NT2/D1 (cell line): ENCODE measurements around the gene C20orf141.
"Not testable (repeated sequence)": the region's sequence is repeated elsewhere in the genome, so short reads cannot be mapped to it uniquely, and the experiment has no call there.

ENCODE experiments used
- DNase-seq: peaks from one replicate; pipeline ENCODE4 v3.0.0-alpha.2; 2011; ENCODE audit warnings: low read depth, low spot score
- H3K27me3 ChIP-seq: 2 replicates; pipeline ENCODE4 v1.6.0; 2011; ENCODE audit warnings: mild to moderate bottlenecking; ENCODE audit not compliant: insufficient read length, insufficient read depth
- H3K36me3 ChIP-seq: 2 replicates; pipeline ENCODE4 v1.6.1; 2011; ENCODE audit warnings: mild to moderate bottlenecking, low read length, mixed read lengths; ENCODE audit not compliant: insufficient read depth, insufficient read length
- H3K4me1 ChIP-seq: 2 replicates; pipeline ENCODE4 v1.5.1; 2011; ENCODE audit not compliant: insufficient read depth, insufficient read length
- H3K4me3 ChIP-seq: 2 replicates; pipeline ENCODE4 v1.5.1; 2011; ENCODE audit warnings: low read depth; ENCODE audit not compliant: insufficient read length
- H3K9ac ChIP-seq: 2 replicates; pipeline ENCODE4 v1.6.0; 2011; ENCODE audit warnings: low read depth; ENCODE audit not compliant: insufficient read length
- H3K9me3 ChIP-seq: 2 replicates; pipeline ENCODE4 v1.5.1; 2011; ENCODE audit warnings: mild to moderate bottlenecking, low read length; ENCODE audit not compliant: insufficient read depth
- SUZ12 ChIP-seq: IDR thresholded peaks from 2 replicates; pipeline ENCODE4 v1.6.1; 2011; ENCODE audit not compliant: insufficient read length, insufficient read depth; ENCODE audit errors: extremely low read depth
- YY1 ChIP-seq: IDR thresholded peaks from 2 replicates; pipeline ENCODE4 v1.6.1; 2011; ENCODE audit not compliant: insufficient read length, insufficient read depth
- ZNF274 ChIP-seq: IDR thresholded peaks from 2 replicates; pipeline ENCODE4 v1.6.1; 2011; ENCODE audit warnings: mild to moderate bottlenecking, low read depth, low read length

Gene C20orf141

GRCh38 chr20:2807019-2807418 lies 7.8 kb upstream of the C20orf141 start:
- Histone ChIP-seq H3K4me3 (no peak overlapping the region), H3K4me1 (no peaks in the 10 kb centered on the region), H3K36me3 (no peaks in the 10 kb centered on the region), H3K27me3 (peaks cover 10% of the 10 kb centered on the region), H3K9ac (no peak overlapping the region), H3K9me3 (no peaks in the 10 kb centered on the region)
- TF ChIP-seq ZNF274 (no peak), YY1 (no peak), SUZ12 (no peak)
- no peak for DNase-seq

GRCh38 chr20:2807929-2808328 lies 6.9 kb upstream of the C20orf141 start:
- DNase-seq, H3K9me3 ChIP-seq, H3K9ac ChIP-seq, H3K4me1 ChIP-seq, H3K4me3 ChIP-seq, H3K27me3 ChIP-seq, H3K36me3 ChIP-seq: not testable (repeated sequence)

- H3K36me3 ChIP-seq: no peaks in the 10 kb centered on the region
- DNase-seq: no peak
- TF ChIP-seq ZNF274: no peak
- TF ChIP-seq SUZ12: no peak
- no peak for TF ChIP-seq YY1
- H3K9ac ChIP-seq: no peak overlapping the region
- H3K4me1 ChIP-seq: no peaks in the 10 kb centered on the region
- no peak overlapping the region for H3K4me3 ChIP-seq
- H3K9me3 ChIP-seq: no peaks in the 10 kb centered on the region
- no peaks in the 10 kb centered on the region for H3K27me3 ChIP-seq
Measured at GRCh38 chr20:2809690-2810089, 5.1 kb upstream of the C20orf141 start.

- no peak overlapping the region for H3K9ac ChIP-seq
- H3K36me3 ChIP-seq: no peaks in the 10 kb centered on the region
- H3K4me1 ChIP-seq: peaks cover 6% of the 10 kb centered on the region
- no peaks in the 10 kb centered on the region for H3K9me3 ChIP-seq
- TF ChIP-seq SUZ12 (no peak), YY1 (no peak), ZNF274 (no peak)
- no peaks in the 10 kb centered on the region for H3K27me3 ChIP-seq
- H3K4me3 ChIP-seq: no peak overlapping the region
- DNase-seq: no peak
Measured at GRCh38 chr20:2812189-2812588, 2.6 kb upstream of the C20orf141 start.

- Histone ChIP-seq H3K4me3 (no peak overlapping the region), H3K9me3 (no peaks in the 10 kb centered on the region), H3K4me1 (peaks cover 6% of the 10 kb centered on the region), H3K36me3 (no peaks in the 10 kb centered on the region), H3K27me3 (no peaks in the 10 kb centered on the region), H3K9ac (no peak overlapping the region)
- no peak for DNase-seq
- TF ChIP-seq ZNF274: no peak
- no peak for TF ChIP-seq YY1
- TF ChIP-seq SUZ12: no peak
Measured at GRCh38 chr20:2814076-2814475, 711 bp upstream of the C20orf141 start.

GRCh38 chr20:2815242-2815900 lies 584 bp downstream of the C20orf141 start:
- H3K27me3 ChIP-seq: no peaks in the 10 kb centered on the region
- H3K36me3 ChIP-seq: no peaks in the 10 kb centered on the region
- no peaks in the 10 kb centered on the region for H3K9me3 ChIP-seq
- H3K4me1 ChIP-seq: peaks cover 8% of the 10 kb centered on the region
- no peak for DNase-seq
- H3K9ac ChIP-seq: no peak overlapping the region
- no peak overlapping the region for H3K4me3 ChIP-seq
- no peak for TF ChIP-seq SUZ12
- no peak for TF ChIP-seq YY1
- TF ChIP-seq ZNF274: no peak

GRCh38 chr20:2816030-2816582 lies 1.3 kb downstream of the C20orf141 start, which contains the start of gene TMEM239:
TSS of gene TMEM239 (plus strand) at chr20:2816364. CDS start at chr20:2816555, 191 bp downstream.
- TF ChIP-seq YY1 (no peak), ZNF274 (no peak), SUZ12 (no peak)
- Histone ChIP-seq H3K4me3 (no peak within 1 kb of the TSS), H3K36me3 (no peaks in the 10 kb centered on the region), H3K27me3 (no peaks in the 10 kb centered on the region), H3K9me3 (no peaks in the 10 kb centered on the region), H3K4me1 (peaks cover 10% of the 10 kb centered on the region), H3K9ac (no peak within 1 kb of the TSS)
- DNase-seq: no peak
